IMR-90 (cell line): ENCODE results near the gene RECQL5. TPM values are rescaled to one million over a fixed set of nuclear protein-coding genes. Genes with fewer than 3 reads are reported as not detected.
A peak's percentile ranks its signal among the peaks of the same experiment; 100 is the strongest.

Experiments
- ATAC-seq: fragments of 200-7000 bp; cut with Tn5 transposase; 2 replicates; pipeline ENCODE4 v1.9.1; 2020; ENCODE audit warnings: low read depth, mild to moderate bottlenecking, moderate library complexity
- BruUV-seq: library from RNA; stranded (reverse); fragments of 400-500 nt; replicated peaks from 2 replicates; lab custom pipeline; 2021; lab: Mats Ljungman, UMichigan
- CTCF ChIA-PET: fragments of 300-600 bp; formaldehyde crosslinking; extraction: SDS; loops from one replicate; lab custom pipeline; 2021; ENCODE audit warnings: antibody characterized with exemption; lab: Yijun Ruan, JAX
- POLR2A ChIA-PET: fragments of 300-600 bp; sonication (Branson Sonifier 250); formaldehyde crosslinking; loops from one replicate; lab custom pipeline; 2022; ENCODE audit warnings: antibody characterized with exemption; ENCODE audit not compliant: unreplicated experiment; lab: Charles Lee
- DNase-seq: peaks from one replicate; pipeline ENCODE4 v3.0.0; 2013
- H2AFZ ChIP-seq: replicated peaks from 2 replicates; pipeline ENCODE3; 2013; ENCODE audit warnings: low read length, mild to moderate bottlenecking; ENCODE audit not compliant: poor library complexity
- H2AK5ac ChIP-seq: 2 replicates; pipeline ENCODE4 v1.6.1; 2013; ENCODE audit warnings: low read depth, low read length, inconsistent platforms
- H2AK9ac ChIP-seq: replicated peaks from 2 replicates; pipeline ENCODE3; 2013; ENCODE audit warnings: mild to moderate bottlenecking, low read depth, low read length, moderate library complexity; ENCODE audit not compliant: poor library complexity
- H2BK120ac ChIP-seq: 2 replicates; pipeline ENCODE4 v1.6.1; 2013; ENCODE audit warnings: low read depth, low read length, inconsistent platforms
- H2BK15ac ChIP-seq: 3 replicates; pipeline ENCODE4 v1.6.1; 2013; ENCODE audit warnings: low read depth, low read length, inconsistent platforms
- H2BK20ac ChIP-seq: 2 replicates; pipeline ENCODE4 v1.6.1; 2013; ENCODE audit warnings: low read depth, mild to moderate bottlenecking, inconsistent platforms, low read length, moderate library complexity
- H2BK5ac ChIP-seq: 2 replicates; pipeline ENCODE4 v1.6.1; 2013; ENCODE audit warnings: mild to moderate bottlenecking, low read depth, low read length, inconsistent platforms; ENCODE audit not compliant: poor library complexity, severe bottlenecking
- H3K14ac ChIP-seq: replicated peaks from 2 replicates; pipeline ENCODE4 v1.6.1; 2013; ENCODE audit warnings: low read depth, low read length, inconsistent platforms
- H3K18ac ChIP-seq: 2 replicates; pipeline ENCODE4 v1.6.1; 2013; ENCODE audit warnings: low read depth, low read length, control low read depth
- H3K23ac ChIP-seq: 2 replicates; pipeline ENCODE4 v1.6.1; 2013; ENCODE audit warnings: low read depth, low read length, inconsistent platforms
- H3K27ac ChIP-seq: 2 replicates; pipeline ENCODE4 v1.5.1; 2013; ENCODE audit warnings: mild to moderate bottlenecking, control low read depth, low read length; ENCODE audit not compliant: insufficient read depth
- H3K27me3 ChIP-seq: 2 replicates; pipeline ENCODE4 v1.6.1; 2013; ENCODE audit warnings: low read length; ENCODE audit not compliant: control insufficient read depth, insufficient read depth
- H3K36me3 ChIP-seq: 2 replicates; pipeline ENCODE4 v1.6.1; 2013; ENCODE audit warnings: low read length, mixed read lengths; ENCODE audit not compliant: control insufficient read depth, insufficient read depth
- H3K4ac ChIP-seq: 2 replicates; pipeline ENCODE4 v1.6.1; 2013; ENCODE audit warnings: low read depth, low read length, inconsistent platforms
- H3K4me1 ChIP-seq: 2 replicates; pipeline ENCODE4 v1.6.1; 2013; ENCODE audit warnings: low read length, mixed read lengths; ENCODE audit not compliant: control insufficient read depth, insufficient read depth
- H3K4me2 ChIP-seq: 2 replicates; pipeline ENCODE4 v1.6.1; 2013; ENCODE audit warnings: low read depth, mild to moderate bottlenecking, control low read depth, low read length, moderate library complexity
- H3K4me3 ChIP-seq: 2 replicates; pipeline ENCODE4 v1.5.1; 2013; ENCODE audit warnings: low read depth, mild to moderate bottlenecking, control low read depth, low read length, moderate library complexity; ENCODE audit not compliant: insufficient read depth
- H3K56ac ChIP-seq: 2 replicates; pipeline ENCODE4 v1.6.1; 2013; ENCODE audit warnings: low read length, inconsistent platforms; ENCODE audit not compliant: insufficient read depth; ENCODE audit errors: extremely low read depth
- H3K79me1 ChIP-seq, 2 experiments: 2 replicates each; pipeline ENCODE4 v1.6.1; 2013; ENCODE audit warnings: low read length in 2 of 2, inconsistent platforms in 1 of 2, low read depth in 1 of 2
- H3K9ac ChIP-seq: 2 replicates; pipeline ENCODE4 v1.6.1; 2013; ENCODE audit warnings: low read depth, low read length, control low read depth
- H3K9me1 ChIP-seq: 2 replicates; pipeline ENCODE4 v1.6.1; 2013; ENCODE audit warnings: low read length, inconsistent platforms; ENCODE audit not compliant: insufficient read depth
- H3K9me3 ChIP-seq: 2 replicates; pipeline ENCODE4 v1.6.1; 2013; ENCODE audit warnings: low read length; ENCODE audit not compliant: control insufficient read depth, insufficient read depth
- H4K20me1 ChIP-seq: 2 replicates; pipeline ENCODE4 v1.6.1; 2013; ENCODE audit warnings: low read length, inconsistent platforms; ENCODE audit not compliant: insufficient read depth
- H4K5ac ChIP-seq: 2 replicates; pipeline ENCODE4 v1.6.1; 2013; ENCODE audit warnings: mild to moderate bottlenecking, low read depth, low read length, control low read depth
- H4K8ac ChIP-seq, 2 experiments: 2 replicates each; pipeline ENCODE4 v1.6.1; 2013; ENCODE audit warnings: low read depth in 2 of 2, low read length in 2 of 2, control low read depth in 1 of 2, inconsistent platforms in 1 of 2
- H4K91ac ChIP-seq: 2 replicates; pipeline ENCODE4 v1.6.1; 2013; ENCODE audit warnings: low read depth, low read length, inconsistent platforms; ENCODE audit not compliant: insufficient read depth
- BHLHE40 ChIP-seq: fragments of 150-350 bp; IDR thresholded peaks from 2 replicates; pipeline ENCODE4 v1.6.1; 2016; ENCODE audit warnings: mild to moderate bottlenecking, low read depth, low read length
- CEBPB ChIP-seq: IDR thresholded peaks from 2 replicates; pipeline ENCODE4 v1.6.1; 2012; ENCODE audit warnings: low read depth, low read length, improper control_type of control experiment
- CHD1 ChIP-seq: IDR thresholded peaks from 2 replicates; pipeline ENCODE4 v1.6.1; 2012; ENCODE audit warnings: low read depth, low read length, improper control_type of control experiment
- MAFK ChIP-seq: IDR thresholded peaks from 2 replicates; pipeline ENCODE4 v1.6.1; 2012; ENCODE audit warnings: low read depth, low read length, improper control_type of control experiment
- MAZ ChIP-seq: IDR thresholded peaks from 2 replicates; pipeline ENCODE4 v1.6.1; 2012; ENCODE audit warnings: low read depth, mild to moderate bottlenecking, low read length, improper control_type of control experiment, moderate library complexity, borderline replicate concordance
- NFE2L2 ChIP-seq: fragments of 150-350 bp; IDR thresholded peaks from 2 replicates; pipeline ENCODE4 v1.6.1; 2016; ENCODE audit warnings: low read depth, mild to moderate bottlenecking, low read length
- RCOR1 ChIP-seq: IDR thresholded peaks from 2 replicates; pipeline ENCODE4 v1.6.1; 2012; ENCODE audit warnings: mild to moderate bottlenecking, low read length, improper control_type of control experiment; ENCODE audit not compliant: insufficient replicate concordance
- SMC3 ChIP-seq: fragments of 150-350 bp; IDR thresholded peaks from 2 replicates; pipeline ENCODE4 v1.6.1; 2016; ENCODE audit warnings: low read depth, mild to moderate bottlenecking, antibody characterized with exemption, low read length, moderate library complexity
- WGBS, 2 experiments: methylation state at CpG; one replicate each; pipeline versions ENCODE4 v1.1.5 to v1.1.7; 2013; ENCODE audit warnings: missing lambda C conversion rate in 2 of 2; ENCODE audit not compliant: insufficient read length in 1 of 2; ENCODE audit errors: extremely low coverage in 2 of 2; 5-methylcytosine and 5-hydroxymethylcytosine counted together
- dilution Hi-C: fragments of 300-500 bp; cut with HindIII; formaldehyde crosslinking; loops from one replicate; pipeline ENCODE4 v1.14.3; 2018; ENCODE audit warnings: low sequenced_read_pairs; ENCODE audit not compliant: unreplicated experiment
- in situ Hi-C: fragments of 300-500 bp; cut with MboI; formaldehyde crosslinking; loops from 3 replicates; pipeline ENCODE4 v1.14.3; 2019; ENCODE audit warnings: low sequenced_read_pairs, inconsistent platforms, mixed read lengths
- intact Hi-C: fragments of 100-400 bp; cut with micrococcal nuclease; formaldehyde crosslinking; loops from 2 replicates; pipeline ENCODE4 v1.10.0; 2022
- polyA plus RNA-seq, 3 experiments: library from polyadenylated mRNA; depleted of rRNA; stranded (reverse); fragments of >200 nt; gene quantifications; 2 replicates each; pipeline ENCODE4 v1.2.3, GENCODE V29; 2012; ENCODE audit warnings: low replicate concordance in 1 of 3
- total RNA-seq: library from RNA; depleted of rRNA; stranded (reverse); fragments of >200 nt; gene quantifications from 2 replicates; pipeline ENCODE4 v1.2.3, GENCODE V29; 2012
- TF ChIP-seq, protein P1 (sequence below): conservative IDR thresholded peaks from 2 replicates; pipeline ENCODE4 v1.5.1; 2012; ENCODE audit warnings: mild to moderate bottlenecking, low read depth, low read length, improper control_type of control experiment

Gene RECQL5
- total and polyA plus RNA-seq, 2 of the 4 experiments (the other 2 are of a cell fraction) = 7.3 to 23.7 TPM

DNA sequence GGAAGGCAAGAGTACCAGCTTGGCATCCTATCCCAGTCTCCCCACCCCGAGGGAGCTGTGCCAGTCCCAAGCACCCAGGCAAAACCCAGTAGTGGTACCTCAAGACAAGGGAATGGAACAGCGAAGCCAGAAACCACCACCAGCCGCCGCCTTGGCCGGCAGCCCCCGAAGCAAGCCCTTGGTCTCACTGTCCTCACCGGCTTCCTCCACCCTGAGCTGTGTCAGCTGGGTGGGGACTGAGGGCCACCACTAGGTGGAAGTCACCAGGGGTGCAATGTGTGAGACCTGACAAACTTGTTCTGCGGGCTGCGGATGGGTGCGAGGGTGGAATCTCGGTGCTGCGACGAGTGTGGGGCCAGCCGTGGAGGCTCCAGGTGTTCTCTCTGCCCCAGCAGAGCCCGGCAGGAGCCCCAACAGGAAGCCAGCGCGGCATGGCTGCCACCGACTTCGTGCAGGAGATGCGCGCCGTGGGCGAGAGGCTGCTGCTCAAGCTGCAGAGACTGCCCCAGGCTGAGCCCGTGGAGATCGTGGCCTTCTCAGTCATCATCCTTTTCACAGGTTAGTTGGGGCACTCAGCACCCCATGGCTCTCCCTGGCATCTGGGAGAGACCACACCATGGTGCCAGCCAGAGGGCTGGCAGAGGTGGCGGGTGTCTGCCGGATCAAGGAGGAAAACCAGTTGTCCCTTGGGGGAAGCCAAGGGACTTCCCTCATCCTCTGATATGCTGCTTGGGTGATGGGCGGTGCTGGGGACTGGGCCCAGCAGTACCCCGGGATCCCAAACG is 27.0 kb downstream of the RECQL5 start:
- H2AK9ac ChIP-seq = no peak overlapping the region
- in situ Hi-C loops (no loop called here), dilution Hi-C loops (no loop called here), intact Hi-C loops (no loop called here)
- WGBS, 2 experiments = 92% methylated on average over 21 of the region's 30 CpGs; no CpG with 5 or more reads in 1 of the 2 experiments
- H2AK5ac ChIP-seq = no peak overlapping the region
- no peak overlapping the region for H3K27ac ChIP-seq
- no peaks in the 10 kb centered on the region for H3K4me1 ChIP-seq
- H3K56ac ChIP-seq = no peak overlapping the region
- H3K4me2 ChIP-seq = no peak overlapping the region
- no peak overlapping the region for H2BK20ac ChIP-seq
- ATAC-seq (no peak), DNase-seq (no peak)
- H3K9me3 ChIP-seq = no peaks in the 10 kb centered on the region
- POLR2A ChIA-PET = no interaction called here
- no peaks in the 10 kb centered on the region for H3K9me1 ChIP-seq
- TF ChIP-seq MAFK (no peak), SMC3 (no peak), CHD1 (no peak), MAZ (no peak), NFE2L2 (no peak), RCOR1 (no peak), CEBPB (no peak), BHLHE40 (no peak)
- TF ChIP-seq, protein P1, sequence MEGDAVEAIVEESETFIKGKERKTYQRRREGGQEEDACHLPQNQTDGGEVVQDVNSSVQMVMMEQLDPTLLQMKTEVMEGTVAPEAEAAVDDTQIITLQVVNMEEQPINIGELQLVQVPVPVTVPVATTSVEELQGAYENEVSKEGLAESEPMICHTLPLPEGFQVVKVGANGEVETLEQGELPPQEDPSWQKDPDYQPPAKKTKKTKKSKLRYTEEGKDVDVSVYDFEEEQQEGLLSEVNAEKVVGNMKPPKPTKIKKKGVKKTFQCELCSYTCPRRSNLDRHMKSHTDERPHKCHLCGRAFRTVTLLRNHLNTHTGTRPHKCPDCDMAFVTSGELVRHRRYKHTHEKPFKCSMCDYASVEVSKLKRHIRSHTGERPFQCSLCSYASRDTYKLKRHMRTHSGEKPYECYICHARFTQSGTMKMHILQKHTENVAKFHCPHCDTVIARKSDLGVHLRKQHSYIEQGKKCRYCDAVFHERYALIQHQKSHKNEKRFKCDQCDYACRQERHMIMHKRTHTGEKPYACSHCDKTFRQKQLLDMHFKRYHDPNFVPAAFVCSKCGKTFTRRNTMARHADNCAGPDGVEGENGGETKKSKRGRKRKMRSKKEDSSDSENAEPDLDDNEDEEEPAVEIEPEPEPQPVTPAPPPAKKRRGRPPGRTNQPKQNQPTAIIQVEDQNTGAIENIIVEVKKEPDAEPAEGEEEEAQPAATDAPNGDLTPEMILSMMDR = no peak
- H2BK15ac ChIP-seq = no peak overlapping the region
- H3K36me3 ChIP-seq = peaks cover 11% of the 10 kb centered on the region; the same call in 1 of the 2 replicates
- no peaks in the 10 kb centered on the region for H3K79me1 ChIP-seq
- no peak overlapping the region for H2BK120ac ChIP-seq
- no peak overlapping the region for H3K23ac ChIP-seq
- CTCF ChIA-PET = no interaction called here
- H2AFZ ChIP-seq = peak overlapping the region; percentile 21
- no peaks in the 10 kb centered on the region for H3K27me3 ChIP-seq
- H3K4me3 ChIP-seq = no peak overlapping the region
- H4K8ac ChIP-seq = no peak overlapping the region
- no peak overlapping the region for H3K4ac ChIP-seq
- no peak overlapping the region for H3K14ac ChIP-seq
- no peak overlapping the region for H3K9ac ChIP-seq
- H3K18ac ChIP-seq = no peak overlapping the region
- no peak overlapping the region for H2BK5ac ChIP-seq
- no TSS peak for BruUV-seq
- H4K20me1 ChIP-seq = no peaks in the 10 kb centered on the region; the same call in 1 of the 2 replicates
- no peak overlapping the region for H4K91ac ChIP-seq
- H4K5ac ChIP-seq = no peak overlapping the region
